GM19351 (cell line): ENCODE data around the gene POLR2C.
"Not testable (repeated sequence)": the region's sequence is repeated elsewhere in the genome, so short reads cannot be mapped to it uniquely, and the experiment has no call there.

ENCODE experiments used
- ATAC-seq: cut with Tn5 transposase; IDR thresholded peaks from one replicate; pipeline ENCODE4 v1.9.1; 2021; ENCODE audit warnings: mild to moderate bottlenecking, moderate library complexity; ENCODE audit not compliant: unreplicated experiment

Gene POLR2C

GRCh38 chr16:57462209-57462977 lies at the start of gene POLR2C:
Gene POLR2C, plus strand, starts transcription at chr16:57462679. Its CDS starts 46 bp downstream, at chr16:57462725.
- peak; percentile 92 for ATAC-seq

DNA sequence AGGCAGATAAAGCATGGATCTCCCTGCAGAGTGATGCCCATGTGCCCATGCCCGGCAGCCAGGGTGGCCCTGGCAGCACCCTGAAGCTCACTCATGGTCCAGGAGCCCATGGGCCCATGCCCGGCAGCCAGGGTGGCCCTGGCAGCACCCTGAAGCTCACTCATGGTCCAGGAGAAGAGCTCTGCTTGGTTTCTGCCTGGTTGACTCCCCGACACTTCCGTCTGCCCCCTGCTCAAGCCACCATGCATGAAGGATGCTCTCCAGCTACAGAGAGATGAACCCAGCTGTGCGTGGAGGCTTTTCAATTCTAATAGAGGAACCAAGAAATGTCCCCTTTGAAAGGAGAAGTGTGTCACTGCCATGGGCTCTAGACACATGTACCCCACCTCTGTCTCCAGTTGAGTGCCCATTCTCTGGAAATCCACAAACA lies 49.2 kb upstream of the POLR2C start:
- peak; percentile 84 for ATAC-seq

DNA sequence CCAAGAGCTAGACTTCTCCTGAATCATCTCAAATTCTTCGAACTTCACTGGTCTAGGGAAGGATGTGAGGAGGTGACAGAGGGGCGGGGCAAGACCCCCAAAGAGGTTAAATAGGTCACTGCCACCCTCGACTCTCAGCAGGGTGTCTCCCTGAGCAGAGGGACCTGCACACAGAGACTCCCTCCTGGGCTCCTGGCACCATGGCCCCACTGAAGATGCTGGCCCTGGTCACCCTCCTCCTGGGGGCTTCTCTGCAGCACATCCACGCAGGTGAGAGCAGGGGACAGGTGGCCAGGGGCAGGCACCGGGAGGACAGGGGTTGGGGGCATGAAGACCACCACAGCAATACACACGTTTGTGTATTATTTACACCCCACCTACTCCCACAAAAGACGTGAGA lies 48.7 kb upstream of the POLR2C start:
- ATAC-seq: peak; percentile 12

- ATAC-seq: no peak
Observed at GRCh38 chr16:57416084-57416483, 46.4 kb upstream of the POLR2C start.

DNA sequence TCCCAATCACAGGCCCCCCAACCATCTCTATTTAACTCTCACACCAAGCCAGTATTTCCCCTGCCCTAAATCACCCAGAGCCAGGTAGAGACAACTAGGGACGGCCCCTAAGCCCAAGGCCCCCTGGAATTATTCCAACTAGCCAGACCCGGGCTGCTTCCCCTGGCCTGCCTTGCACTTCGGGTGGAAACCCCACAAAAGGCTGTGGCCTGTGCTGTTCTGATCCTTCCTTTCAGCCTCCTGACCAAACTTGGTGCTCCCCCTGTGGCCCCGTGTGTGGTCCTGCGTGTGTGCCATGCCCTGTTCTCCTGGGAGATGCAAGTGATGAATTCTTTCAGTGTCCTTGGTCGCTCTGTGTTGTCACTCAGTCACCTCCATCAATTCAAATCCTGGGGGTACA lies 43.0 kb upstream of the POLR2C start:
- no peak for ATAC-seq

DNA sequence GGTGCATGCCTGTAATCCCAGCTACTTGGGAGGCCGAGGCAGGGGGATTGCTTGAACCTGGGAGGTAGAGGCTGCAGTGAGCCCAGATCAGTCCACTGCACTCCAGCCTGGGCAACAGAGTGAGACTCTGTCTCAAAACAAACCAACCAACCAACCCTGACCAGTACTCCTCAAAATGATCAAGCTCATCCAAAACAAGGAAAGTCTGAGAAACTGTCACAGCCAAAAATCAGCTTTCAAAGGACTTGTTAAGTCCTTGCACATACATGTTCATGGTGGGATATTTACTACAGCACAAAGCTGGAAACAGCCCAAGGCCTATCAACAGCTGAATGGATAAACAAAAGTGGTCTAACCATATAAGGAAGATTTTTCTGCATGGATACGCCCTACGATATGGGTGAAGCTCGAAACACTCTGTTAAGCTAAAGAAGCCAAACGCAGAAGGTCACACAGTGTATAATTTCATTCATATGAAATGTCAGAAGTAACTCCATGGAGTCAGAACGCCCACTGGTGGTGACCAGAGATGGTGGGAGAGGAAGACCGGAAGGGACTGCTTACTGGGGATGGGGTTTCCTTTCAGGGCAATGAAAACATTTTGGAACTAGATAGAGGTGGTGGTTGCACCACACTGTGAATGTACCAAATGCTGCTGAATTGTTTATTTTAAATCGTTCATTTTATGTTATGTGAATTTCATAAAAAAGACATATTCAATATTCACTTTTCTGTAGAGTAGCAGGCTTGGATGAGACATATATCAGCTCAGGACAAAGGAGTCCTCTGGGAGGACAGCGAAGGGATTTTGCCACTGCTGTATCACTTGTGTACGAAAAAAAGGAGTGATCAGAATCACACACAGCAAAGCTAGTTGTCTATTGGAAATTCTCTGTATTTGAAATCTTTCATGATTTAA lies 40.2 kb upstream of the POLR2C start:
- no peak for ATAC-seq

DNA sequence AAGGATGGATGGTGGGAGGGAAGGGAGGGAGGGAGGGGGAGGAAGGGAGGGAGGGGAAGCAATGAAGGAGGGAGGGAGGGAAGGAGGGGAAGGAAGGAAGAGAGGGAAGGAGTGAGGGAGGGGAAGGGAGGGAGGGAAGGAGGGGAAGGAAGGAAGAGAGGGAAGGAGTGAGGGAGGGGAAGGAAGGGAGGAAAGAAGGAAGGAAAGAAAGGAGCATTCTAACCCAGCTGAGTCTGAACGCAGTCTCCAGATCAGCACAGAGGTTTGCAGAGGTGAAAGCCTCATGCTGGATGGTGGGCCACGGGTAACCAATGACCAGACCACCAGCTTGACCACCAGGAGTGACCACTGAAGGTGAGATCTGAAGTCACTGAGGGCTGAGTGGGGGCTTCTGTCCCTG lies 39.3 kb upstream of the POLR2C start:
- ATAC-seq: no peak

- no peak for ATAC-seq
Observed at GRCh38 chr16:57424583-57424982, 37.9 kb upstream of the POLR2C start.

- no peak for ATAC-seq
Observed at GRCh38 chr16:57426356-57426755, 36.1 kb upstream of the POLR2C start.

GRCh38 chr16:57427307-57427706 lies 35.2 kb upstream of the POLR2C start:
- no peak for ATAC-seq

GRCh38 chr16:57427824-57428223 lies 34.7 kb upstream of the POLR2C start:
- no peak for ATAC-seq

- no peak for ATAC-seq
Observed at GRCh38 chr16:57430955-57431354, 31.5 kb upstream of the POLR2C start.

DNA sequence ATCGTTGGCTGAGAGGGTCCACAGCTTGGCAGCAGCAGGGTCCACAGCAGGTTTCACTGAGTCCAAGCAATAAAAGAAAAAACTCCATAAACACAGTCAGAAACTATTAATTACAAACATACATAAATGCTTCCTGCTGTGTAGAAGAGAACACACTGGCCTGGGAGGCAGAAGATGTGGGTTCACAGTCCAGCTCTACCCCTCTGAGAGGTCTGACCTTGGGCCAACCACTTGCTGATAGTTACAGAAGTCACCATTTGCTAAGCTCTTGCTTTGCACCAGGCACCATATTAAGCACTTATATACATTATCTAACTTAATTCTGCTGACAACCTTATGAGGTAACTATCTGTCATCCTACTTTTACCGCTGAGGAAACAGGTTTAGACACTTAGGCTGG lies 30.0 kb upstream of the POLR2C start:
- no peak for ATAC-seq

DNA sequence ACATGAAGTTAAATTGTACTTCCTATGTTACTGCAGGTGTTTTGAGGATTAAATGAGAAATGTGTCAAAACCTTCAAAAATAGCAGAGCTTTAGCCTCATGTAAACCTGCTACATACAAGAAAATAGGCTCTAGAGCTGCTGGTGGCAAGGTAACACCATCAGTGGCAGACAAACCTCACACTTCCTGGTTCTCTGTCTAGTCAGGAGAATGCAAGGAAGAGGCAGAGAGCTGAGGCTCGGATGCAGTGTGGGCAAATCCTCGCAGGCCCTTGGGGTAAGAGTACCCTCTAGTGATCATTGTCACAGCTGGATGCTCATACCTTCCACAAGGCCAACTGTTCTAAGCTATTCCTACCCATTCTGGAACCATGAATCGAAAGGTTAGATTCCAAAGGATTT lies 29.5 kb upstream of the POLR2C start:
- no peak for ATAC-seq

- ATAC-seq: no peak
Observed at GRCh38 chr16:57434003-57434402, 28.5 kb upstream of the POLR2C start.

DNA sequence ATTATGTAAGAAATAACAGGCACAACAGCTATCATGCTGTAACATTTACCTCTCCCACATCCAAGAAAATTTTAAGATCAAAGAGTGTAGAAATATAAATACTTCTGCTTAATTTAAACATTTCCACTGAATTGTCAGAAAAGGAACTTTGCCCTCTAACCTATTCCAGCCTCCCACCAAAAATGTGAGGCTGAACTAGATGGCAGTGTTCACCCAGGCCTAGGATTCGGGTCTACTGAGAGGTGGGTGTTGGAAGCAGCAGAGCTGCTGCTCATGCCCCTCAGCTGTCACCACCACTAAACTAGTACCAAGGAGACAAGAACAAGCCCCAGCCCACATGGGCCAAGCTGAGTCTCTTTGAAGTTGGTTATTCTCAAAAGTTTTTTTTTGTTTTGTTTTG lies 26.6 kb upstream of the POLR2C start:
- no peak for ATAC-seq

GRCh38 chr16:57439947-57440346 lies 22.5 kb upstream of the POLR2C start:
- ATAC-seq: not testable (repeated sequence)

DNA sequence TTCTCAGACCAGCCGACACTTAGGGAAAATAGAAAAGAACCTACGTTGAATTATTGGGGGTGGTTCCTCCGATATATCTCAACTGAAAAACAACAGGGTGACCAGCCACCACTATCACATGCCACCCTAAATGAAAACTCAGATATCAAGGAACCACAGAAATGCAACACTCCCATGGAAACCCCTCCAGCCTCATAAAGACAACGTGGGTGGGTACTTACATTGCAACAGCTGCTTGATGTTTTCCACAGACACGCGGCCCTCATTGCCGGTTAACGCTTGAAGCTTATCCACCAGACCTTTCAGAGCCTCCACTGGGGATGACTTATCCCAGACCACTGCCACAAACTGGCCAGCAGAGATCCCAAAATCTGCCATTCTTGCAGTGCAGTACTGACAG lies 21.9 kb upstream of the POLR2C start:
- ATAC-seq: not testable (repeated sequence)

GRCh38 chr16:57444711-57445110 lies 17.8 kb upstream of the POLR2C start:
- no peak for ATAC-seq

DNA sequence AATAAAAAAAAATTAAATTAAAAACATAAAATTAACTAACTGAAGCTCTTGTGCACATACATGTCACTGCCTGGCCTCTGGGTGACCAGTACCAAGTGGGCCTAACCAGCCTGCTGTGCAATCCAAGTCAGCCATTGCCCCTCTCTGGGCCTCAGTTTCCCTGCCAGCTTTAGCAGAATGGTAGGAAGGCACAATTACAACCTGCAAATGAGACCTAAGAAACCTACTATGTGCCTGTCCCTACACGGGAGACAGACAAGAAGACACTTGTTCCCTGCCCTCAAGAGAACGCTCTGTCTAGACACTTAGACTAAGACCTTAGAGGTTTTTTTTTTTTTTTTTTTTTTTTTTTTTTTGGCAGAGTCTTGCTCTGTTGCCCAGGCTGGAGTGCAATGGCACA lies 17.0 kb upstream of the POLR2C start:
- no peak for ATAC-seq

GRCh38 chr16:57446531-57447185 lies 15.8 kb upstream of the POLR2C start:
- peak; percentile 42 for ATAC-seq
